Measurements from ENCODE around the gene CD69.

Gene CD69

DNA sequence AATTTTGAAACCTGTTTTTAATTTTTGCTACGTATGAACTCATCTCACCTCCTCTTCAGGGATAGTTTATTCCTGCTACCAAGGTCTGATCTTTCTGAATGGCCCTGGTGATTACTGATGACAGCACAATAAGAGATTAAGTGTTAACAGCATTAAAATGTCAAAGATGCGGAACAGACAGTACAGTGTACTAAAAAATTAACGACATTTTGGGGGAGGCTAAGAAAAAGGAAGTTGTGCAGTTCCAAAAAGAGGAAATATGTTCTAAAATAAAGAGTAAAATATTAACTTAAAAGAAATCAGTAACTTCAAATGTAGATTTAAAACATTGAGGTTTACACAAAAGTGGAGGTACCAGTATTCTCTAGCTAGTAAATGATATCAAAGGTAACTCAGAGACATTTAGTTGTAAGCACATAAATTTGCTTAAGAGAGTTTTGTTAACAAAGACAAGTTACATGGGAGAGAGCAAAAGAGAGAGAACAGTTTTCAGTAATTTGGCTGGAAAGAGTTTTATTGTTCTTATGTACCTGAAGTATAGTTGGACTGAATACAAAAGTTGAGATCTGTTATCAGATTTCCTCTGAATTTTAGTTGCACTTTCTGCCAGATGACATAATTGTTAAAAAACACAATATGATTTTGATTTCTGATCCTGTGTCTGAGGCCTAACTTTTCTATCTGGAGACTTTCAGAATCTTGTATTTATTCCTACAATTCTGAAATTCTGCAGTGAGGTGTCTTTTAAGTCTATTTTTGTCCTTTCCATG lies 23.6 kb downstream of the CD69 start:
- H3K4me3 ChIP-seq (ENCODE audit: low read depth, low read length) = no peak overlapping the region
- TF ChIP-seq, protein P1, sequence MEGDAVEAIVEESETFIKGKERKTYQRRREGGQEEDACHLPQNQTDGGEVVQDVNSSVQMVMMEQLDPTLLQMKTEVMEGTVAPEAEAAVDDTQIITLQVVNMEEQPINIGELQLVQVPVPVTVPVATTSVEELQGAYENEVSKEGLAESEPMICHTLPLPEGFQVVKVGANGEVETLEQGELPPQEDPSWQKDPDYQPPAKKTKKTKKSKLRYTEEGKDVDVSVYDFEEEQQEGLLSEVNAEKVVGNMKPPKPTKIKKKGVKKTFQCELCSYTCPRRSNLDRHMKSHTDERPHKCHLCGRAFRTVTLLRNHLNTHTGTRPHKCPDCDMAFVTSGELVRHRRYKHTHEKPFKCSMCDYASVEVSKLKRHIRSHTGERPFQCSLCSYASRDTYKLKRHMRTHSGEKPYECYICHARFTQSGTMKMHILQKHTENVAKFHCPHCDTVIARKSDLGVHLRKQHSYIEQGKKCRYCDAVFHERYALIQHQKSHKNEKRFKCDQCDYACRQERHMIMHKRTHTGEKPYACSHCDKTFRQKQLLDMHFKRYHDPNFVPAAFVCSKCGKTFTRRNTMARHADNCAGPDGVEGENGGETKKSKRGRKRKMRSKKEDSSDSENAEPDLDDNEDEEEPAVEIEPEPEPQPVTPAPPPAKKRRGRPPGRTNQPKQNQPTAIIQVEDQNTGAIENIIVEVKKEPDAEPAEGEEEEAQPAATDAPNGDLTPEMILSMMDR (IDR thresholded peaks at IDR 0.05; ENCODE audit: borderline replicate concordance, insufficient read depth, low read depth, low read length) = no peak

DNA sequence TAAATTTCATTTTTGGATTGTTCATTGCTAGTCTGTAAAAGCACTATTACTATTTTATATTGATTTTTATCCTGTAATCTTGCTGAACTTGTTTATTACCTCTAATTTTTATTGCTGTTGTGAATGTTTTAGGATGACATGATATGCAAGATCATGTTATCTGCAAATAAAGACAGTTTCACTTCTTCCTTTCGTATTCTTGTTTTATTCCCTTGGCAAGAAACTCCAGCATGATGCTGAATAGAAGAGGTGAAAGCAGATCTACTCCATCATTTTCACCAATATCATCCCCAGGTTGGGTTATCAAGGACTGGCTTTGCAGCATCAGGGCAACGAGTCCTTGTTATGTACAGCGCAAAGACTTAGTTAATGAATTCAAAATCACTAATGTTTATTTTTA lies 25.1 kb downstream of the CD69 start:
- H3K4me3 ChIP-seq (ENCODE audit: low read depth, low read length) = no peak overlapping the region
- TF ChIP-seq, protein P1 (IDR thresholded peaks at IDR 0.05; ENCODE audit: borderline replicate concordance, insufficient read depth, low read depth, low read length) = no peak

DNA sequence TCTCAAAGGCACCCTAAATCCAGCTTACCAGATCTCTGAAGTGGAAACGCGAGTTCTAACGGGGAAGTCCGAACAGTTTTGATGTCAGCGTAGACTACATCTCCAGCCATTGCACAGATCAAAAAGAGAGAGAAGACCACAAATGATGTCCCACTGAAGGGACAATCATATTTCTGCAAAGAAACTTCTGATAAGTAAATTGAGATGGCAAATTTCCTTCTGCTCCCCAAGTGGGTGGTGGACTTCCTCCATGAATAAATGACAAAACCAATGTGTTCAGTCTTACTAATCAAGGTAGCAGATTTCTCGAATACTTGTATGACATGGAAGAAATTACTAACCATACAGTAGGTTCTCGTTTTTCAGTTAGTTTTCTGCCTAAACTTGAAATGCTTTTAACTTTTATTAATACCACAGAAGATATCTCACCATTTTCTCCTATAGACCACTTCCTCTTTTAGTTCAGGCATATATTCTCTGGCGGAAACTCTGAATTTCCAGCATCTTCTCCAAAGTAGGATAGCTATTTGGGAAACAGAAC lies 27.7 kb downstream of the CD69 start, which contains the start of gene CLECL1:
TSS of gene CLECL1 (minus strand) at position 177 of the 541 bp plus-strand sequence.
- peak within 1 kb of the TSS; percentile 11 for H3K4me3 ChIP-seq (ENCODE audit: low read depth, low read length)

DNA sequence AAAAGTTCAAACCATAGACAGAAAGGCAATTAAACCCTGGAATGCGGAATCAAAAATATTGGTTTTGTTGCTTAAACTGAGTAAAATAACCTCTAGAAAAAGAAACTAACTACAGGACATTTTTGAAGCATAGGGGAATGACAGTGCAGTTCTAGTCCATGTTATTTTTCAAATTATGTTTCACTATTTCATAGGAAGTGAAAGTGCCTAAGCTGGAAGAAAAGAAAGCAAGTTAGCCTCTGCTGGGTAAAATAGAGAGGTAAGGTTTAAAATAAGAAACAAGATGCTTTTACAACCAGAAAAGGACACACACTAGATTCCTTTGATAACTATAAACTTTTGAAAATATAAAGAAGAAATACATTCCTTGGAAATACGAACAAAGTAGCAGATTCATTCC lies 28.9 kb downstream of the CD69 start:
- TF ChIP-seq, protein P1 (IDR thresholded peaks at IDR 0.05; ENCODE audit: borderline replicate concordance, insufficient read depth, low read depth, low read length) = no peak
- no peak overlapping the region for H3K4me3 ChIP-seq (ENCODE audit: low read depth, low read length)

More for the DNA sequence above, 27.7 kb downstream of the CD69 start, which contains the start of gene CLECL1:
- TF ChIP-seq, protein P1 (IDR thresholded peaks at IDR 0.05; ENCODE audit: borderline replicate concordance, insufficient read depth, low read depth, low read length) = no peak

DNA sequence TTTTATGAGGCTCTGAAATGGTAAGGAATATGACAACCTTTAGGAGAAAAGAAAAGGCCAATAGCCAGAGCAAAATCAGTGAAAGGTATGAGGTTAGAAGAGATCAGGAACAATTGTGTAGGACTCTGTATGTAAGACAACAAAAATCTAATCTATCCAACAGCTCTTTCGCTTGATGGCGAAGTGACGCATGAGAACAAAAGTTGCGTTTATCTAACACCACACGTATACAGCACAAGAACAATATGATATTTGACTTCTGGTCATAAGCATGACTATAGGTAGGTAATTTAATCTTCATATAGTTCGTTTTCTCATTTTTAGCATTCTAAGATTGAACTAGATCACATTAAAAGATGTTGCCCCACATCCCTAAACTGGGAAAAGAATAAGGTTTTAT lies 29.3 kb downstream of the CD69 start:
- TF ChIP-seq, protein P1 (IDR thresholded peaks at IDR 0.05; ENCODE audit: borderline replicate concordance, insufficient read depth, low read depth, low read length) = no peak
- no peak overlapping the region for H3K4me3 ChIP-seq (ENCODE audit: low read depth, low read length)

DNA sequence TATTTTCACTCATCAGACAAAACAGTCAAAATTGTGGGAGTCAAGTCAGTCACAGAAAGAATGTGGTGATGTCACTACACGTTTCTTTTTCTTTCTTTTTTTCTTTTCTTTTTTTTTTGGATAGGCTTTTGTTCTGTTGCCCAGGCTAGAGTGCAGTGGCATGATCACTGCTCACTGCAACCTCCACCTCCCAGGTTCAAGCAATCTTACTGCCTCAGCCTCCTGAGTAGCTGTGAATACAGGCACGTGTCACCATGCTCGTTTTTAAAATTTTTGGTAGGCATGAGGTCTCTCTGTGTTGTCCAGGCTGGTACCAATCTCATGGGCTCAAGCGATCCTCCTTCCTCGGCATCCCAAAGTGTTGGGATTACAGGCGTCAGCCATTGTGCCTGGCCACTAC lies 30.1 kb downstream of the CD69 start:
- H3K4me3 ChIP-seq (ENCODE audit: low read depth, low read length) = no peak overlapping the region
- TF ChIP-seq, protein P1 (IDR thresholded peaks at IDR 0.05; ENCODE audit: borderline replicate concordance, insufficient read depth, low read depth, low read length) = no peak

DNA sequence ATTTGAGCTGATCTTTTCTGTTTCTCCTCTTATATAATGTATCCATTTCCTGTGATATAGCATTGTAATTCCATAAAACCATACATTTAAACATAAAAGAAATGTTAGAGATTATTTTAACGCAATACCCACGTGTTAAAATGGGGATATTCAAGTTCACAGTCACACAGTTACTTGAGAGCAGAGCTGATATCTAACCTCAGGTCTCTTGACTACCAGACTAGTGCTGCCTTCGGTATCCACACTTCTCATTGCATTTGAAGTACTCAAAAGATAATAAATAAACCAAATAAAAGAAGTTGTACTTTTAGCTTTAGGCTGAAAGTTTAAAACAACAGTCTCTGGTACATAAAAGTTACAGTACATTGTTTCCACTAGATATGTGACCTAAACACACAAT lies 30.7 kb downstream of the CD69 start:
- H3K4me3 ChIP-seq (ENCODE audit: low read depth, low read length) = no peak overlapping the region
- TF ChIP-seq, protein P1 (IDR thresholded peaks at IDR 0.05; ENCODE audit: borderline replicate concordance, insufficient read depth, low read depth, low read length) = no peak
